ENCODE results near the gene TOP2A.
A peak's percentile ranks its signal among the peaks of the same experiment; 100 is the strongest.

The TOP2A gene

DNA sequence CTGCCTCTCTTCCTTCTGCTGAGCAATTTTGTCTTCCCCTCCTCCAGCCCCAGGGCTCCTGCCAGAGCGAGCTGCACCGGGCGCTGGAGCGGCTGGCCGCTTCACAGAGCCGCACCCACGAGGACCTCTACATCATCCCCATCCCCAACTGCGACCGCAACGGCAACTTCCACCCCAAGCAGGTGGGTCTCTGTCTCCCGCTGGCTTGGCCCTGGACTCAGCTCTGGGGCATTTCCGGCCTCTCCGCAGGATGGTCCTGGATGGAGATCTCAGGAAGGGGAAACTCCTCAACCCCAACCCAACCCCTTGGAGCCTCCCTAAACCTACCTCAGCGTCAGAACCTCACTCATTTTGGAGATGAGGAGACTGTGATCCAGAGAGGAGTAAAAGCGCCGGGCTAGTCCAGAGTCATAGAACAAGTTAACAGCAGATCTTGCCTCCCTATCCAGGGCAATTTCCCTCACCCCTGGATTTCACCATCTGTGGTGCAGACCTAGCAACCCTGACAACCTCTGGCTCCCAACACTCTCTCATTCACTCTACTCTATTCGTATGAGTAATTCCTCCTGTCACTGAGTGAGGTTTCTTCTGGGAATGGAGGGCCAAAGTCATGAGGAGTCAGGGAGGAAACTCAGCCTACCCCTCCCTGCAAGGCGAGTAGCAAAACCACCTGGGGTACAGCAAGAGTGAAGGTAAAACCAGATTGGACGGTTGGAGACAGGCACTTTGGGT lies 36.4 kb upstream of the TOP2A start:
- no peak for DNase-seq

DNA sequence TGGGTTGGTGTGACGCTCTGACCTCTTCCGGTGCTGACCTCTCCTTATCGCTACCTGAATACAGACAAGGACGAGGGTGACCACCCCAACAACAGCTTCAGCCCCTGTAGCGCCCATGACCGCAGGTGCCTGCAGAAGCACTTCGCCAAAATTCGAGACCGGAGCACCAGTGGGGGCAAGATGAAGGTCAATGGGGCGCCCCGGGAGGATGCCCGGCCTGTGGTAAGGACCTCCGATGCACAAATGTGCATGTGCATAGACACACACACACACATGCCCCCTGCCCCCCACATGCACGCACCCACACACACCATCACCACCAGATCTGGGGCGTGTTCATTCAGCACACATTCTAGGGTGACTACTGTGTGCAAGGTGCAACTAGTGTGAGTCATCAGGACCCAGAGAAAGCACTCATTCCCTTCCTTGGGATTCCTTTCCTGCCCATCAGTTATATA lies 35.3 kb upstream of the TOP2A start:
- DNase-seq = no peak

DNA sequence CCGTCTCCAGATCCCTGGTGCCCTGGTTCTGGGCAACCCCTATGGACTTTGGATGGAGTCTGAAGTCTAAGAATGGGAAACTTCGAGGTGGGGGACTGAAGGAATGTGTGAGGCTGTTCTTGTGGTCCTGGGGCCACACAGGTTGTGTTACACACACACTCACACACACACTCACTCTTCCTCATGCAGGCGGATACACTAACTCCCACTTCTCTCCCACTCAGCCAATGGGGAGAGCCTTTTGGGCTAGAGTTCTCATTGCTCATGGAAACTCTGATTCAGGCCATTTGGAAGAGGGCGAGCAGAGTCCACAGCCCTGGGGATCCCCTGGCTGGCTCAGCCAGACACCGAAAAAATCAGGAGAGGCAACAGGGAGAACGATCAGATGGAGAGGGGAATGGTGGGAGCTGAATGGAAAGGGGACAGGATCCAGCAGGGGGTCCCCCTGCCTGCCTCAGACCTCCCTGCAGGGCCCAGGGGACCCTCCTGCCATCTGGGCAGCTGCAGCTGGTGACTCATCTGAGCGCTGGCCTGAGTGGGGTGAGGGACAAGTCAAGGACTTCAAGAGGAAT lies 34.6 kb upstream of the TOP2A start:
- DNase-seq = no peak

- DNase-seq = no peak
Measured at GRCh38 chr17:40451420-40451819, 33.7 kb upstream of the TOP2A start.

GRCh38 chr17:40450175-40450574 lies 32.5 kb upstream of the TOP2A start:
- DNase-seq = peak; percentile 29 to 37

DNA sequence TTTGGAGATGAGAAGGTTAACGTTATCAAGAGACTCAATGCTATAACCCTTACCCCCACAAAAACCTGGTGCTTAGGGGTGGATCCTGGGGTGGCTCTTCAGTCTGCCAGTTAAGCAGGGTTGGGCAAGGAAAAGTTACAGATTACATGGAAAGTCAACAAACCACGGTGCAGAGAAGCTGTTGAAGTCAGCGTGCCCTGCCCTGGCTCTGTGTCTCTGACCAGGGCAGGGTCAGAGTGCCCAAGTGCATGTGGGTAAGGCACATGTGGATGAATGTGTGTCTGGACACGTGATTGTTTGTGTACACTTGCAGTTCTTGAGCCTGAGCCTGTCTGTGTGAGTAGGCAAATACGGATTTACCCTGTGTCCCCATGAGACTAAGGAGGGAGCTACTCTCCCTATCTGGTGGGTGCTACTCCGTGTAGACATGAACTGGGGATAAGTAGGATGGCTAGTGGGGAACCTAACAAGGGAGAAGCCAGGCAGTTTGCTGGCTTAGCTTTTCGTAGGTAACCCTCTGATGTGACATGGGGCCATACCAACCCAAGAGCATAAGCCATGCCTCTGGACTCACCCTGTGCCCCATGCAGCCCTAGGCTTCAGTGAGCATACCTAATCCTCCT lies 31.1 kb upstream of the TOP2A start:
- DNase-seq = no peak

GRCh38 chr17:40448213-40448638 lies 30.5 kb upstream of the TOP2A start:
- no peak for DNase-seq

GRCh38 chr17:40447806-40448205 lies 30.1 kb upstream of the TOP2A start:
- DNase-seq = no peak

DNA sequence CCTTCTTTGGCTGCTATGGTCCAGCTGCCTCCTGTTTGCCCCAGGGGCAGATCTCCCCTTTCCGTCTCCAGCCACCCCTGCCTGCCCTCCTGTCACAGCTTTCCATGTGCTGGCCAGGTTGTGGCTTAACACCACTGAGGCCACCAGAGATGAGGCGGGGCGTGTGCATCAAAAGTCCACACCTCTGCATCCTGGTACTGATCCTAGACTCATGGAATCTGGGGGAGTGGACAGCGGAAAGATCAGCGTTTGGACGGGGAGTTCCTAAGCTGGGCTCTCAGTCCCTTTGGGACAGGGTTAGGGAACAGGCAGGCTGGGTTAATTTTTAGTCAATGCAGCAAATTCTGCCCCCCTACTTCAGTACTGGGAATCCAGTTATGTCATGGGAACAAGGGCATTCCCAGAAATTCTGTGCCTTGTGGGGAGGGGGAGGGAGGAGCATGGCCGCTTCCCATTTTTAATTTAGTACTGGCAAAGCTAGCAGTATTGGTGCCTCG lies 29.5 kb upstream of the TOP2A start:
- no peak for DNase-seq

DNA sequence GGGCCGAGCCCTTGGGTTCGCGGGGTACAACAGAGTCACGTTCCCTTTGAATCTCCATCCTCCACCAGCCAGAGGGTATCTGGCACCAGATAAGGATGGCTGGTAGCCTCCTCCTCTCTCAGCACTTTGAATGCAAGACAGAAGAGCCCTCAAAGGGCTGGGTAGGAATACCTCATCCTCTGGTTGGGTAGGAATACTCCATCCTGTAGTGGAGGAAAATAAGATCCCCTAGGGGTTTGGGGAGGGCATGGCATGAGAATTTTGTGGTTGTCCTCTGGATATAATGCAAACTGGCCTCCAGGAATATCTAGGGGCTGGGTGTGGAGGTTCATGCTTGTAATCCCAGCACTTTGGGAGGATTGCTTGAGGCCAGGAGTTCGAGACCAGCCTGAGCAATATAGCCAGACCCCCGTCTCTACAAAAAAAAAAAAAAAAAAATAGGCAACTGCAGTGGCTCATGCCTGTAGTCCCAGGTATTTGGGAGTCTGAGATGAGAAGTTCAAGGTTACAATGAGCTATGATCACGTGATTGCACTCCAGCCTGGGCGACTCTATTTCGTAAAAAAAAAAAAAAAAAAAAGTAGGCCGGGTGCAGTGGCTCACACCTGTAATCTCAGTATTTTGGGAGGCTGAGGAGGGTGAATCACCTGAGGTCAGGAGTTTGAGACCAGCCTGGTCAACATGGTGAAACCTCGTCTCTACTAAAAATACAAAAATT lies 28.2 kb upstream of the TOP2A start:
- DNase-seq = no peak

DNA sequence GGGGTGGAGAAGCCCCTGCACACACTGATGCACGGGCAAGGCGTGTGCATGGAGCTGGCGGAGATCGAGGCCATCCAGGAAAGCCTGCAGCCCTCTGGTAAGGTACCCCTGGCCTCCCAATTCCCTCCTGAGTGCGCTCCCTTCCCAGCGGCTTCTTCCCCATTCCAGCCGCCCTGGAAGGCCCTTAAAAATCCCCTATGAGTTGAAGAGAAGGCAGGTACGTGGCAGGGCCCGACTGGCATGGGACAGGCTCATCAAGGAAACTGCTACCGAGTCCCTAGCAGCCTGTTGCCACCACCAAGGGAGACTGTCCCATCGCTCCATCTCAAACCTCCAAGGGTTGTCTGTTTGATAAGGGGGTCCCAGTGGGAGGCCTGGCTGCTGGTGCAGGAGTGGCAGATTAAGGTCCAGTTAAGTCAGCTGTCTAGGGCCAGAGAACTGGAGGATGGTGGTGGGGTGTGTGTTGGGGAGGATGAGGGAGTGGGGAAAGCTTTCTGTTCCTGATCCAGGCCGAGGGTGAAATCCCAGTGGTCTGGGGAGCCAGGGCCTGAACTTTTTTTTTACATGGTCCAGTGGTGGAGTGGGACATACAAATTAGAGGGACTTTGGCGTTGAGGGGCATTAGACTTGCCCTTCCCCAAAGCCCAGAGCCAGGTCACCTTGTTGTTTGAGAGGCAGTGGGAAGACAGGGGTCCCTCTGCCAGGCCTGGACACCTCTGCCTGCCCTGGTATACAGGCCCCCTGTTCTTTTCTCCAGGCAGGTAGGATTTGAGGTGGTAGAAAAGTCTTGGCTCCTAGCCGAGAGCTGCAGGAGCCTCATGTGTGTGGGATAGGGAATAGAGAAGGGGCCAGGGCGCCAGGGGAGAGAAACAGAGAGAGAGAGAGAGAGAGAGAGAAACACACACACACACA lies 26.5 kb upstream of the TOP2A start:
- DNase-seq = no peak

DNA sequence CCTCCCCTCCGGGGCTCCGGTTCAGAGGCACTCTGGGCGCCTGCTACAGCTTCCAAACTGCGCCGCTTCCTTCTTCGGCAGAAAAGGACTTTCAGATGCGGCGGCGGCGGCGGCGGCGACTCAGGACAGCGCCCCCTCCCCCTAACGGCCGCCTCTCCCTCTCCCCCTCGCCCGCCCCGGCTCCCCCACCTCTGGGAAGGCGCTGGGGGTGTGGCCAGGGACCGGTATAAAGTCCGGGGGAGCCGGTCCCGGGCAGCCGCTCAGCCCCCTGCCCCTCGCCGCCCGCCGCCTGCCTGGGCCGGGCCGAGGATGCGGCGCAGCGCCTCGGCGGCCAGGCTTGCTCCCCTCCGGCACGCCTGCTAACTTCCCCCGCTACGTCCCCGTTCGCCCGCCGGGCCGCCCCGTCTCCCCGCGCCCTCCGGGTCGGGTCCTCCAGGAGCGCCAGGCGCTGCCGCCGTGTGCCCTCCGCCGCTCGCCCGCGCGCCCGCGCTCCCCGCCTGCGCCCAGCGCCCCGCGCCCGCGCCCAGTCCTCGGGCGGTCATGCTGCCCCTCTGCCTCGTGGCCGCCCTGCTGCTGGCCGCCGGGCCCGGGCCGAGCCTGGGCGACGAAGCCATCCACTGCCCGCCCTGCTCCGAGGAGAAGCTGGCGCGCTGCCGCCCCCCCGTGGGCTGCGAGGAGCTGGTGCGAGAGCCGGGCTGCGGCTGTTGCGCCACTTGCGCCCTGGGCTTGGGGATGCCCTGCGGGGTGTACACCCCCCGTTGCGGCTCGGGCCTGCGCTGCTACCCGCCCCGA lies 25.7 kb upstream of the TOP2A start, which contains the start of gene IGFBP4:
TSS of gene IGFBP4 (plus strand) at position 255 of the 792 bp plus-strand sequence. CDS start at position 541, 286 bp downstream.
- DNase-seq = peak; percentile 69 to 75

GRCh38 chr17:40442392-40443195 lies 24.9 kb upstream of the TOP2A start:
- DNase-seq = no peak

- no peak for DNase-seq
Measured at GRCh38 chr17:40440166-40440565, 22.5 kb upstream of the TOP2A start.

GRCh38 chr17:40437095-40437732 lies 19.5 kb upstream of the TOP2A start:
- no peak for DNase-seq

DNA sequence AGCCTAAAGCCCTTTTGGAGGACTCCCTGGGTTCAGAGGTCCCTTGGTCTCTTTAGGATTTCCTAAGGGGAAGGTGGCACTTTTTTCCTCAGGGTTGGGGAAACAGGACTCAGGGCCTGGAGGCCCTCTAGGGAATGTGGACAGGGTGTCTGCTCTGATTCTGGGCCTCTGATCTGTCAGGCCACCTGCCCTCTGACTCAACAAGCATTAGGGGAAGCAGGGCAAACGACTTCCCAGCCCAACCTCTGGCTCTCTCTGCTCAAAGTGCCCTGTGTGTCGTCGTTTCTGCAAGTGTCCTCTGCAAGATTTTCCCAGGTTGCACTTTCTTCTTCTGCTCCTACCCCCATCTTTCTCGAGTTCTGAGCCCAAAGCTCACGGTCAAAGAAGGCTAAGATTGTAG lies 18.9 kb upstream of the TOP2A start:
- DNase-seq = no peak

- DNase-seq = no peak
Measured at GRCh38 chr17:40433551-40434415, 16.1 kb upstream of the TOP2A start.

GRCh38 chr17:40432864-40433528 lies 15.3 kb upstream of the TOP2A start:
- no peak for DNase-seq

Measured in CD4-positive, alpha-beta T cell treated with Interleukin-1 beta for 1 hour (primary cell).